ENCODE data around the gene NLRP2B.
"Not testable (repeated sequence)": the region's sequence is repeated elsewhere in the genome, so short reads cannot be mapped to it uniquely, and the experiment has no call there.

Gene NLRP2B

GRCh38 chrX:57680160-57680559 is at the start of gene NLRP2B:
Gene NLRP2B, minus strand, starts transcription at chrX:57680260.
- DNase-seq = no peak

GRCh38 chrX:57725995-57726394 is 45.9 kb upstream of the NLRP2B start:
- DNase-seq = not testable (repeated sequence)

- DNase-seq = no peak
These were observed 1.3 kb upstream of the NLRP2B start for GRCh38 chrX:57681341-57681740.

GRCh38 chrX:57678686-57679428 is 1.2 kb downstream of the NLRP2B start:
- no peak for DNase-seq

- no peak for DNase-seq
These were observed 2.8 kb downstream of the NLRP2B start for GRCh38 chrX:57677132-57677858.

- no peak for DNase-seq
These were observed 4.7 kb downstream of the NLRP2B start for GRCh38 chrX:57675320-57675719.

GRCh38 chrX:57674861-57675260 is 5.2 kb downstream of the NLRP2B start:
- no peak for DNase-seq

GRCh38 chrX:57669961-57670360 is 10.1 kb downstream of the NLRP2B start:
- no peak for DNase-seq

GRCh38 chrX:57667010-57667409 is 13.1 kb downstream of the NLRP2B start:
- DNase-seq = no peak

- no peak for DNase-seq
These were observed 25.0 kb downstream of the NLRP2B start for GRCh38 chrX:57655065-57655464.

GRCh38 chrX:57652705-57653104 is 27.4 kb downstream of the NLRP2B start:
- no peak for DNase-seq

GRCh38 chrX:57651169-57651919 is 28.7 kb downstream of the NLRP2B start:
- DNase-seq = no peak

GRCh38 chrX:57647020-57647419 is 33.0 kb downstream of the NLRP2B start:
- DNase-seq = no peak

- DNase-seq = no peak
These were observed 36.4 kb downstream of the NLRP2B start for GRCh38 chrX:57643698-57644097.

- DNase-seq = no peak
These were observed 38.7 kb downstream of the NLRP2B start for GRCh38 chrX:57641338-57641737.

GRCh38 chrX:57640674-57641016 is 39.4 kb downstream of the NLRP2B start:
- no peak for DNase-seq

GRCh38 chrX:57629438-57629837 is 50.6 kb downstream of the NLRP2B start:
- DNase-seq = not testable (repeated sequence)
